ENCODE measurements around the gene NTM. TPM values are rescaled to one million over a fixed set of nuclear protein-coding genes. Genes with fewer than 3 reads are reported as not detected.
A peak's percentile ranks its signal among the peaks of the same experiment; 100 is the strongest.

Gene NTM
- total and polyA plus RNA-seq, 2 donors = 3.8 to 27.8 TPM

- Histone ChIP-seq H3K4me3 (ENCODE audit: low read depth, low read length) (no peak overlapping the region), H3K4me1 (ENCODE audit: insufficient read depth) (no peaks in the 10 kb centered on the region), H3K27ac (ENCODE audit: low read depth) (no peak overlapping the region), H3K36me3 (ENCODE audit: insufficient read depth) (no peaks in the 10 kb centered on the region)
- WGBS = 21% methylated on average over 34 of the region's 34 CpGs
- peak; percentile 48 for DNase-seq (ENCODE audit: extremely low spot score)
These were observed 324.4 kb downstream of the NTM start for GRCh38 chr11:131694526-131695424.

GRCh38 chr11:131695889-131696429 lies 325.5 kb downstream of the NTM start:
- DNase-seq (ENCODE audit: extremely low spot score) = no peak
- WGBS = 81% methylated on average over 10 of the region's 10 CpGs
- Histone ChIP-seq H3K4me3 (ENCODE audit: low read depth, low read length) (no peak overlapping the region), H3K27ac (ENCODE audit: low read depth) (no peak overlapping the region), H3K4me1 (ENCODE audit: insufficient read depth) (no peaks in the 10 kb centered on the region), H3K36me3 (ENCODE audit: insufficient read depth) (no peaks in the 10 kb centered on the region)

- no peaks in the 10 kb centered on the region for H3K36me3 ChIP-seq (ENCODE audit: insufficient read depth)
- no peaks in the 10 kb centered on the region for H3K4me1 ChIP-seq (ENCODE audit: insufficient read depth)
- H3K27ac ChIP-seq (ENCODE audit: low read depth) = no peak overlapping the region
- H3K4me3 ChIP-seq (ENCODE audit: low read depth, low read length) = no peak overlapping the region
- no peak for DNase-seq (ENCODE audit: extremely low spot score)
- 76% methylated on average over 8 of the region's 8 CpGs for WGBS
These were observed 326.3 kb downstream of the NTM start for GRCh38 chr11:131696690-131697089.

GRCh38 chr11:131703311-131703710 lies 332.9 kb downstream of the NTM start:
- no peak for DNase-seq (ENCODE audit: extremely low spot score)
- Histone ChIP-seq H3K4me3 (ENCODE audit: low read depth, low read length) (no peak overlapping the region), H3K27ac (ENCODE audit: low read depth) (no peak overlapping the region), H3K36me3 (ENCODE audit: insufficient read depth) (no peaks in the 10 kb centered on the region), H3K4me1 (ENCODE audit: insufficient read depth) (no peaks in the 10 kb centered on the region)
- WGBS = 62% methylated on average over 1 of the region's 1 CpG

GRCh38 chr11:131704682-131705081 lies 334.3 kb downstream of the NTM start:
- H3K4me1 ChIP-seq (ENCODE audit: insufficient read depth) = no peaks in the 10 kb centered on the region
- WGBS = 96% methylated on average over 2 of the region's 2 CpGs
- H3K4me3 ChIP-seq (ENCODE audit: low read depth, low read length) = no peak overlapping the region
- no peak for DNase-seq (ENCODE audit: extremely low spot score)
- H3K27ac ChIP-seq (ENCODE audit: low read depth) = no peak overlapping the region
- no peaks in the 10 kb centered on the region for H3K36me3 ChIP-seq (ENCODE audit: insufficient read depth)

GRCh38 chr11:131710511-131710910 lies 340.1 kb downstream of the NTM start:
- H3K4me1 ChIP-seq (ENCODE audit: insufficient read depth) = no peaks in the 10 kb centered on the region
- H3K4me3 ChIP-seq (ENCODE audit: low read depth, low read length) = no peak overlapping the region
- no peak overlapping the region for H3K27ac ChIP-seq (ENCODE audit: low read depth)
- no peak for DNase-seq (ENCODE audit: extremely low spot score)
- no peaks in the 10 kb centered on the region for H3K36me3 ChIP-seq (ENCODE audit: insufficient read depth)
- WGBS = 90% methylated on average over 2 of the region's 2 CpGs

GRCh38 chr11:131712897-131713296 lies 342.5 kb downstream of the NTM start:
- Histone ChIP-seq H3K4me3 (ENCODE audit: low read depth, low read length) (no peak overlapping the region), H3K27ac (ENCODE audit: low read depth) (no peak overlapping the region), H3K4me1 (ENCODE audit: insufficient read depth) (no peaks in the 10 kb centered on the region), H3K36me3 (ENCODE audit: insufficient read depth) (no peaks in the 10 kb centered on the region)
- DNase-seq (ENCODE audit: extremely low spot score) = no peak
- WGBS = 81% methylated on average over 5 of the region's 5 CpGs

- Histone ChIP-seq H3K4me1 (ENCODE audit: insufficient read depth) (no peaks in the 10 kb centered on the region), H3K4me3 (ENCODE audit: low read depth, low read length) (no peak overlapping the region), H3K27ac (ENCODE audit: low read depth) (no peak overlapping the region), H3K36me3 (ENCODE audit: insufficient read depth) (no peaks in the 10 kb centered on the region)
- WGBS = 83% methylated on average over 8 of the region's 8 CpGs
- no peak for DNase-seq (ENCODE audit: extremely low spot score)
These were observed 343.2 kb downstream of the NTM start for GRCh38 chr11:131713529-131714134.

- H3K27ac ChIP-seq (ENCODE audit: low read depth) = no peak overlapping the region
- H3K4me3 ChIP-seq (ENCODE audit: low read depth, low read length) = no peak overlapping the region
- 35% methylated on average over 2 of the region's 2 CpGs for WGBS
- no peaks in the 10 kb centered on the region for H3K36me3 ChIP-seq (ENCODE audit: insufficient read depth)
- H3K4me1 ChIP-seq (ENCODE audit: insufficient read depth) = no peaks in the 10 kb centered on the region
- DNase-seq (ENCODE audit: extremely low spot score) = no peak
These were observed 347.2 kb downstream of the NTM start for GRCh38 chr11:131717616-131718015.

GRCh38 chr11:131723088-131723487 lies 352.7 kb downstream of the NTM start:
- WGBS = 36% methylated on average over 8 of the region's 8 CpGs
- no peak overlapping the region for H3K4me3 ChIP-seq (ENCODE audit: low read depth, low read length)
- no peak for DNase-seq (ENCODE audit: extremely low spot score)
- H3K36me3 ChIP-seq (ENCODE audit: insufficient read depth) = no peaks in the 10 kb centered on the region
- no peak overlapping the region for H3K27ac ChIP-seq (ENCODE audit: low read depth)
- no peaks in the 10 kb centered on the region for H3K4me1 ChIP-seq (ENCODE audit: insufficient read depth)

GRCh38 chr11:131724436-131724975 lies 354.1 kb downstream of the NTM start:
- Histone ChIP-seq H3K4me3 (ENCODE audit: low read depth, low read length) (no peak overlapping the region), H3K27ac (ENCODE audit: low read depth) (no peak overlapping the region), H3K4me1 (ENCODE audit: insufficient read depth) (no peaks in the 10 kb centered on the region), H3K36me3 (ENCODE audit: insufficient read depth) (no peaks in the 10 kb centered on the region)
- 78% methylated on average over 10 of the region's 10 CpGs for WGBS
- no peak for DNase-seq (ENCODE audit: extremely low spot score)

GRCh38 chr11:131734871-131735270 lies 364.5 kb downstream of the NTM start:
- 31% methylated on average over 4 of the region's 4 CpGs for WGBS
- H3K27ac ChIP-seq (ENCODE audit: low read depth) = no peak overlapping the region
- no peaks in the 10 kb centered on the region for H3K4me1 ChIP-seq (ENCODE audit: insufficient read depth)
- H3K4me3 ChIP-seq (ENCODE audit: low read depth, low read length) = no peak overlapping the region
- no peak for DNase-seq (ENCODE audit: extremely low spot score)
- H3K36me3 ChIP-seq (ENCODE audit: insufficient read depth) = no peaks in the 10 kb centered on the region

- H3K27ac ChIP-seq (ENCODE audit: low read depth) = no peak overlapping the region
- H3K4me3 ChIP-seq (ENCODE audit: low read depth, low read length) = no peak overlapping the region
- WGBS = 44% methylated on average over 7 of the region's 7 CpGs
These were observed 366.9 kb downstream of the NTM start for GRCh38 chr11:131737357-131737756.

More at GRCh38 chr11:131737357-131737756, 366.9 kb downstream of the NTM start:
- no peaks in the 10 kb centered on the region for H3K4me1 ChIP-seq (ENCODE audit: insufficient read depth)
- H3K36me3 ChIP-seq (ENCODE audit: insufficient read depth) = no peaks in the 10 kb centered on the region
- DNase-seq (ENCODE audit: extremely low spot score) = no peak
